H9 (cell line): Measurements from ENCODE around the gene EIF3D. TPM values are rescaled to one million over a fixed set of nuclear protein-coding genes. Genes with fewer than 3 reads are reported as not detected.

Experiments used
- DNase-seq: peaks from one replicate; pipeline ENCODE4 v3.0.0-alpha.2; 2017
- H2AFZ ChIP-seq: one replicate; pipeline ENCODE4 v1.6.1; 2013; ENCODE audit warnings: mild to moderate bottlenecking, low read length, control low read depth, moderate library complexity
- H2AK5ac ChIP-seq: 2 replicates; pipeline ENCODE4 v1.6.1; 2013; ENCODE audit warnings: low read length, control low read depth, mixed read lengths; ENCODE audit not compliant: insufficient read length
- H2BK120ac ChIP-seq: one replicate; pipeline ENCODE4 v1.6.1; 2013; ENCODE audit warnings: low read depth, mild to moderate bottlenecking, low read length, control low read depth, inconsistent platforms; ENCODE audit not compliant: poor library complexity, severe bottlenecking
- H2BK12ac ChIP-seq: 2 replicates; pipeline ENCODE4 v1.6.1; 2013; ENCODE audit warnings: low read length, control low read depth, mixed read lengths, low read depth; ENCODE audit not compliant: insufficient read length
- H2BK15ac ChIP-seq: 2 replicates; pipeline ENCODE4 v1.6.1; 2013; ENCODE audit warnings: low read depth, low read length, control low read depth
- H2BK20ac ChIP-seq: one replicate; pipeline ENCODE4 v1.6.1; 2013; ENCODE audit warnings: low read depth, mild to moderate bottlenecking, low read length, control low read depth, inconsistent platforms; ENCODE audit not compliant: poor library complexity, severe bottlenecking
- H2BK5ac ChIP-seq: 2 replicates; pipeline ENCODE4 v1.6.1; 2013; ENCODE audit warnings: low read length, control low read depth, mixed read lengths; ENCODE audit not compliant: insufficient read length
- H3K14ac ChIP-seq: 2 replicates; pipeline ENCODE4 v1.6.1; 2013; ENCODE audit warnings: low read length, control low read depth; ENCODE audit not compliant: insufficient read depth
- H3K18ac ChIP-seq: 2 replicates; pipeline ENCODE4 v1.6.1; 2013; ENCODE audit warnings: low read depth, mild to moderate bottlenecking, mixed read lengths, low read length, control low read depth; ENCODE audit not compliant: insufficient read length
- H3K23ac ChIP-seq: 2 replicates; pipeline ENCODE4 v1.6.1; 2013; ENCODE audit warnings: low read length, control low read depth, mixed read lengths, low read depth; ENCODE audit not compliant: insufficient read length
- H3K23me2 ChIP-seq: 2 replicates; pipeline ENCODE4 v1.6.1; 2013; ENCODE audit warnings: low read depth, mild to moderate bottlenecking, mixed read lengths, low read length, control low read depth; ENCODE audit not compliant: insufficient read length, poor library complexity, severe bottlenecking
- H3K27ac ChIP-seq: 2 replicates; pipeline ENCODE4 v1.5.1; 2013; ENCODE audit warnings: low read length, control low read depth, mixed read lengths, low read depth; ENCODE audit not compliant: insufficient read length
- H3K27me3 ChIP-seq: 2 replicates; pipeline ENCODE4 v1.6.1; 2013; ENCODE audit warnings: low read length, control low read depth, inconsistent platforms; ENCODE audit not compliant: insufficient read depth
- H3K4ac ChIP-seq: 2 replicates; pipeline ENCODE4 v1.6.1; 2013; ENCODE audit warnings: low read depth, mild to moderate bottlenecking, control low read depth, inconsistent platforms, low read length, moderate library complexity
- H3K4me1 ChIP-seq: 2 replicates; pipeline ENCODE4 v1.6.1; 2013; ENCODE audit warnings: low read length, control low read depth, inconsistent platforms; ENCODE audit not compliant: insufficient read depth
- H3K4me2 ChIP-seq: 2 replicates; pipeline ENCODE4 v1.6.1; 2013; ENCODE audit warnings: low read length, control low read depth, mixed read lengths; ENCODE audit not compliant: insufficient read length, insufficient read depth
- H3K56ac ChIP-seq: 2 replicates; pipeline ENCODE4 v1.6.1; 2013; ENCODE audit warnings: low read depth, mild to moderate bottlenecking, mixed read lengths, low read length, control low read depth; ENCODE audit not compliant: insufficient read length
- H3K79me1 ChIP-seq: 2 replicates; pipeline ENCODE4 v1.6.1; 2013; ENCODE audit warnings: low read depth, mild to moderate bottlenecking, moderate library complexity, low read length, control low read depth, inconsistent platforms; ENCODE audit not compliant: insufficient read depth, poor library complexity, severe bottlenecking
- H3K79me2 ChIP-seq: 2 replicates; pipeline ENCODE4 v1.6.1; 2013; ENCODE audit warnings: low read length, control low read depth, inconsistent platforms; ENCODE audit not compliant: insufficient read depth
- H3K9ac ChIP-seq: 2 replicates; pipeline ENCODE4 v1.6.1; 2013; ENCODE audit warnings: low read length, control low read depth, mixed read lengths; ENCODE audit not compliant: insufficient read length; ENCODE audit errors: extremely low read depth
- H3K9me3 ChIP-seq: one replicate; pipeline ENCODE4 v1.6.1; 2013; ENCODE audit warnings: low read depth, low read length, inconsistent platforms; ENCODE audit not compliant: control insufficient read depth
- H3T11ph ChIP-seq: one replicate; pipeline ENCODE4 v1.6.1; 2013; ENCODE audit warnings: mild to moderate bottlenecking, low read length, control low read depth, inconsistent platforms
- H4K20me1 ChIP-seq: one replicate; pipeline ENCODE4 v1.6.1; 2013; ENCODE audit not compliant: control insufficient read depth, insufficient read length, insufficient read depth
- H4K5ac ChIP-seq: 2 replicates; pipeline ENCODE4 v1.6.1; 2013; ENCODE audit warnings: low read depth, mild to moderate bottlenecking, mixed read lengths, low read length, control low read depth; ENCODE audit not compliant: insufficient read length
- H4K8ac ChIP-seq: replicated peaks from 2 replicates; pipeline ENCODE4 v1.6.1; 2013; ENCODE audit warnings: low read length, control low read depth, mixed read lengths, low read depth; ENCODE audit not compliant: insufficient read length
- H4K91ac ChIP-seq: 2 replicates; pipeline ENCODE4 v1.6.1; 2013; ENCODE audit warnings: low read depth, mild to moderate bottlenecking, moderate library complexity, mixed read lengths, low read length, control low read depth; ENCODE audit not compliant: insufficient read length
- H3K27ac Mint-ChIP-seq, 3 experiments: 2 replicates in 2 of 3; 3 replicates in 1 of 3; pipeline ENCODE4 v1.8.0; 2020 to 2021; ENCODE audit warnings: mixed read lengths in 3 of 3, mild to moderate bottlenecking in 1 of 3, moderate library complexity in 1 of 3
- H3K27me3 Mint-ChIP-seq: 2 replicates; pipeline ENCODE4 v1.8.0; 2021; ENCODE audit warnings: low read depth, mild to moderate bottlenecking, moderate library complexity, mixed read lengths
- H3K36me3 Mint-ChIP-seq, 3 experiments: 2 replicates in 2 of 3; 3 replicates in 1 of 3; pipeline ENCODE4 v1.8.0; 2020 to 2021; ENCODE audit warnings: low read depth in 3 of 3, mixed read lengths in 3 of 3; ENCODE audit not compliant: insufficient read depth in 1 of 3
- H3K4me1 Mint-ChIP-seq, 2 experiments: 2 replicates each; pipeline ENCODE4 v1.8.0; 2020; ENCODE audit warnings: mixed read lengths in 2 of 2
- H3K4me3 Mint-ChIP-seq, 2 experiments: 2 replicates in 1 of 2; 3 replicates in 1 of 2; pipeline ENCODE4 v1.8.0; 2020 to 2021; ENCODE audit warnings: mild to moderate bottlenecking in 2 of 2, mixed read lengths in 2 of 2, moderate library complexity in 1 of 2
- H3K9me3 Mint-ChIP-seq, 2 experiments: 2 replicates in 1 of 2; 3 replicates in 1 of 2; pipeline ENCODE4 v1.8.0; 2020; ENCODE audit warnings: mild to moderate bottlenecking in 2 of 2, mixed read lengths in 2 of 2, moderate library complexity in 1 of 2
- WGBS: extraction: QIAGEN DNeasy Blood & Tissue Kit; methylation state at CpG from one replicate; pipeline ENCODE4 v1.1.7; 2013; ENCODE audit warnings: missing lambda C conversion rate, low lambda C conversion rate, mixed read lengths; ENCODE audit not compliant: insufficient read length; ENCODE audit errors: extremely low coverage; 5-methylcytosine and 5-hydroxymethylcytosine counted together
- total RNA-seq: library from RNA; stranded (reverse); gene quantifications from 2 replicates; pipeline ENCODE4 v1.2.1, GENCODE V29; 2021
- TF ChIP-seq, protein P1 (sequence below): fragments of 200-600 bp; sonication (generic); conservative IDR thresholded peaks from 3 replicates; pipeline ENCODE4 v1.8.0; 2021; ENCODE audit warnings: antibody characterized with exemption, mild to moderate bottlenecking

The EIF3D gene
- total RNA-seq, 1 experiment from 2014 or later = 198 TPM

DNA sequence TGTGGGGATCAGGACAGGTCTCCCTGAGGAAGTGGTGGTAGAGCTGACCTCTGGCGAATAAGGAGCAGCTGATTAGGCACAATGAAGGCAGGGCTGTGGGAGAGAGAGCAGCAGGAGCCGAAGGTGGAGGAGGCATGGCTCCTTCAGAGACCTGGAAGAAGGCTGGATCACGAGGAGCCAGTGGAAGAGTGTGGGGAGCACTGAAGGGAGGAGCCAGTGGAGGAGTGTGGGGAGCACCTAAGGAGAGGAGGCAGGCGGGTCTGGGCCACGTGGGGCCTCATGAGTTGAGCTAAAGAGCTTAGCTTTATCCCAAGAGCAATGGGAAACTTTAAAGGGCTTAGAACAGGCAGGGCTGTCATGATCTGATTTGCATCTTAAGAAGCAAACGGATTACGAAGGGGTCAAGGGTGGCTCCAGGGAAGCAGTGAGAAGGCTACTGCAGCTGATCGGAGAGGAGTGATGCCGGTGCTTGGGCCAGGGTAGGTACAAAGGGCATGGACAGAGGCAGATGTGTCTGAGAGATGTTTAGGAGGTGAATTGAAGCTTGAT, 44.9 kb upstream of the EIF3D start:
- Histone ChIP-seq H3K23me2 (no peaks in the 10 kb centered on the region), H2AK5ac (no peak overlapping the region), H2BK20ac (no peak overlapping the region), H4K20me1 (no peaks in the 10 kb centered on the region), H3K27ac (no peak overlapping the region), H4K8ac (no peak overlapping the region), H2BK15ac (no peak overlapping the region), H3K18ac (no peak overlapping the region), H3K23ac (no peak overlapping the region), H2BK12ac (no peak overlapping the region), H3K27me3 (no peaks in the 10 kb centered on the region), H3K79me2 (no peaks in the 10 kb centered on the region), H3K79me1 (no peaks in the 10 kb centered on the region), H4K91ac (no peak overlapping the region), H2AFZ (no peak overlapping the region), H3K56ac (no peak overlapping the region), H3K14ac (no peak overlapping the region), H2BK5ac (no peak overlapping the region), H3T11ph (no peak overlapping the region), H2BK120ac (no peak overlapping the region), H3K4ac (no peak overlapping the region), H4K5ac (no peak overlapping the region), H3K4me1 (no peaks in the 10 kb centered on the region), H3K4me2 (no peak overlapping the region), H3K9ac (no peak overlapping the region), H3K9me3 (no peaks in the 10 kb centered on the region)
- no peaks in the 10 kb centered on the region for H3K36me3 Mint-ChIP-seq
- H3K4me1 Mint-ChIP-seq = peaks cover 14 to 16% of the 10 kb centered on the region in 2 experiments
- no CpG with 5 or more reads among the region's 9 CpGs for WGBS
- H3K9me3 Mint-ChIP-seq = no peaks in the 10 kb centered on the region
- peaks cover 5% of the 10 kb centered on the region; the same call in 1 of the 2 replicates for H3K27me3 Mint-ChIP-seq
- DNase-seq = no peak
- H3K4me3 Mint-ChIP-seq = no peak overlapping the region
- H3K27ac Mint-ChIP-seq = peak overlapping the region in 1 of 3 experiments; percentile 55; a peak in 3 of 7 replicates
- TF ChIP-seq, protein P1, sequence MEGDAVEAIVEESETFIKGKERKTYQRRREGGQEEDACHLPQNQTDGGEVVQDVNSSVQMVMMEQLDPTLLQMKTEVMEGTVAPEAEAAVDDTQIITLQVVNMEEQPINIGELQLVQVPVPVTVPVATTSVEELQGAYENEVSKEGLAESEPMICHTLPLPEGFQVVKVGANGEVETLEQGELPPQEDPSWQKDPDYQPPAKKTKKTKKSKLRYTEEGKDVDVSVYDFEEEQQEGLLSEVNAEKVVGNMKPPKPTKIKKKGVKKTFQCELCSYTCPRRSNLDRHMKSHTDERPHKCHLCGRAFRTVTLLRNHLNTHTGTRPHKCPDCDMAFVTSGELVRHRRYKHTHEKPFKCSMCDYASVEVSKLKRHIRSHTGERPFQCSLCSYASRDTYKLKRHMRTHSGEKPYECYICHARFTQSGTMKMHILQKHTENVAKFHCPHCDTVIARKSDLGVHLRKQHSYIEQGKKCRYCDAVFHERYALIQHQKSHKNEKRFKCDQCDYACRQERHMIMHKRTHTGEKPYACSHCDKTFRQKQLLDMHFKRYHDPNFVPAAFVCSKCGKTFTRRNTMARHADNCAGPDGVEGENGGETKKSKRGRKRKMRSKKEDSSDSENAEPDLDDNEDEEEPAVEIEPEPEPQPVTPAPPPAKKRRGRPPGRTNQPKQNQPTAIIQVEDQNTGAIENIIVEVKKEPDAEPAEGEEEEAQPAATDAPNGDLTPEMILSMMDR = no peak
